Epithelial cell of esophagus (primary cell): ENCODE measurements around the gene ZNF200.

Experiments
- DNase-seq: peaks from one replicate; pipeline ENCODE4 v3.0.0; 2010; ENCODE audit warnings: low read depth
- H3K4me3 ChIP-seq: 2 replicates; pipeline ENCODE4 v1.5.1; 2011; ENCODE audit warnings: mild to moderate bottlenecking, low read length, control low read depth
- CTCF ChIP-seq: IDR thresholded peaks from 2 replicates; pipeline ENCODE4 v1.5.1; 2011; ENCODE audit warnings: low read depth, mild to moderate bottlenecking, low read length, control low read depth, inconsistent platforms; ENCODE audit not compliant: insufficient read depth; ENCODE audit errors: missing control alignments

The ZNF200 gene

GRCh38 chr16:3189869-3190268 is 45.1 kb downstream of the ZNF200 start:
- peak overlapping the region; percentile 62 for H3K4me3 ChIP-seq

DNA sequence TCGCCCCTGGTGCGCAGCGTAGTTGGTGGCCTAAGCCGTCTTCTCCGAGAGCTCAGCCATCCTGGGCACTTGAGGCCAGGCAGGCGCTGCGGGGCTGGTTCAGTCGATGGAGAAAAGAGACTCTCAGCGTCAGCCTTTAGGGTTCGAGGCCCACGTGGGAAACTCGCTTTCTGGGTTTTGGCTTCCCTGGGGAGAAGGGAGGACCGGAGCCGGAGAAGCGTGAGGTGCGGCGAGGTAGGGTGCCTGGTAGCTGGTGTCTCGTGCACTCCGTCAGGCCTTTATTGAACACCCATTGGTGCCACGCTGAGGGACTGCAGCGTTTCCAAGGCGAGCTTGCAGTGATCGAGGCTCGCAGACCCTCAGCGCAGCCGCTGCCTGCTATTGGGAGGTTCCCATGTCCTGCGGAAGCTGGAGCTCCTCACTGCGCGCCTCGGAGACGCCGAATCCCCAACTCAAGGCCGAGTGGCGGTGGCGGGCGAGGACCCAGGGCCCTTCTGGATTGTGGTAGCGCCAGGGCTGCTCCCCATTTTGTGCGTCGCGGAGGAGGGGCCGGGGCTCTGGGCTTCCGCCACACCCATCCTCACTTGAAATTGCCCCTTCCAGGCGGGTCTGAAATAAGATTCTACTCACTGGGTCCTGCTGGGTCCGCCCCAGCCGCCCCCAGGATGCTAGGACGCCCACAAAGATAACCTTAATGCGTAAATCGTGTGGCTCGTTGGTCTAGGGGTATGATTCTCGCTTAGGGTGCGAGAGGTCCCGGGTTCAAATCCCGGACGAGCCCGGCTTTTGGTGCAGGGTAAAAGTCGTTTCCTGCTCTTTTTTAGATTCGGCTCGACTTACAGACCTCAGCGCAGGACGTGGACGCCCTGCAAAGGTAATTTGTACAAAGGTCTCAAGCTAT is 45.8 kb downstream of the ZNF200 start:
- peak overlapping the region; percentile 62 for H3K4me3 ChIP-seq
- TF ChIP-seq CTCF: no peak
- peak; percentile 71 for DNase-seq

More at GRCh38 chr16:3189869-3190268, 45.1 kb downstream of the ZNF200 start:
- no peak for TF ChIP-seq CTCF
- DNase-seq: no peak

GRCh38 chr16:3188675-3188924 is 46.4 kb downstream of the ZNF200 start:
- no peak for DNase-seq
- TF ChIP-seq CTCF: no peak
- H3K4me3 ChIP-seq: peak overlapping the region; percentile 62

DNA sequence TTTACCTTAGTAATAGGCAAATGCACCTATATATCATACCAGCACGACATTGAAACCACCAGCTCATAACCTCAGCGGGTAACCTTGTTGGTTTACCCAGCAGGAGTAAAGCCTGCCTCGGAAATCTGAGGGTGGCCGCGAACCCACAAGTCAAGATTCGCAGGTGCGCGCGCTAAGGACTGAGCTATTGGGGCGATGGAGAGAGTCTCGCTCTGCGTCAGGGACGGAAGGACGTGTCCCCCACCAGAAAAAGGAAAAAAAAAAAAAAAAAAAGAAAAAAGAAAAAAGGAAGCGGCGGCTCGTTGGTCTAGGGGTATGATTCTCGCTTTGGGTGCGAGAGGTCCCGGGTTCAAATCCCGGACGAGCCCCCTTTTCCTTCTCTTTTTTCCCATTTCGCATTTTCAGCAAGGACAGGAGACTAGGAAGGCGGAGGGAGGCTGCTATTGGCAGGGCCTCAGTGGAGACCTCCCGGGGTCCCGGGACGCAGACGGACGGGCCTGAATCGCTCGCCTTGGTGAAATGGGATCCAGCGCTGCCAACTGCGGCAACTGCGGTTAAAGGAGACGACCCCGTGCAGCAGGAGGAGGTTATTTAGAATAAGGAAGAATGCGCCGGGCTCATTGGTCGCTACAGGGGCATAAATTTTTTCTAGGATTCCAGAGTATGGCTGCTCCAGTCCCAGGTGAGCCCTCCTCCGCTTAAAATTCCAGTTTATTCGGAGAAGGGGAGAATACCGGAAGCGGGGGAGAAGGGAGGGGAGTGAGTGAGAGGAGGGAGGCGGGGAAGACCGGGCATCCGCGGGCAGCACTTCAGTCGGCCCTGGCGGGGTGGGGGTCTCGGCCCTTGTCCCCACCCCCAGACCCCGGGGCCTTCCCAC is 46.9 kb downstream of the ZNF200 start, which contains the start of gene OR1F1:
Gene OR1F1 (plus strand): TSS at position 407 of the 877 bp plus-strand sequence.
- peak within 1 kb of the TSS; percentile 62 for H3K4me3 ChIP-seq
- DNase-seq: peak; percentile 69

GRCh38 chr16:3186946-3187690 is 47.8 kb downstream of the ZNF200 start:
- DNase-seq: no peak
- TF ChIP-seq CTCF: no peak
- no peak overlapping the region for H3K4me3 ChIP-seq

More for the DNA sequence above, 46.9 kb downstream of the ZNF200 start, which contains the start of gene OR1F1:
- TF ChIP-seq CTCF: no peak

- no peak for DNase-seq
- no peak for TF ChIP-seq CTCF
- peak overlapping the region; percentile 58 for H3K4me3 ChIP-seq
These were observed 51.4 kb downstream of the ZNF200 start for GRCh38 chr16:3183445-3184139.
